ENCODE data around the gene RNF40. TPM values are rescaled to one million over a fixed set of nuclear protein-coding genes. Genes with fewer than 3 reads are reported as not detected.
A peak's percentile ranks its signal among the peaks of the same experiment; 100 is the strongest.

The RNF40 gene
- total RNA-seq, 1 experiment from 2014 or later: 90.3 TPM

- H3K9me2 ChIP-seq (ENCODE audit: insufficient read depth): no peaks in the 10 kb centered on the region
- no peaks in the 10 kb centered on the region for H3K9me3 ChIP-seq (ENCODE audit: control insufficient read depth in 1 of 2, insufficient read depth in 1 of 2, low read depth in 1 of 2, low read length in 2 of 2)
- peak overlapping the region; percentile 91 for H3K4me2 ChIP-seq (ENCODE audit: low read length)
- no peak overlapping the region for H2AFZ ChIP-seq (ENCODE audit: low read depth, low read length, poor library complexity, severe bottlenecking)
- CTCF ChIA-PET: no interaction called here
- peaks cover 28 to 32% of the 10 kb centered on the region in 2 experiments for H3K36me3 ChIP-seq (ENCODE audit: control insufficient read depth in 1 of 2, insufficient read depth in 2 of 2, low read length in 2 of 2)
- H4K20me1 ChIP-seq (ENCODE audit: insufficient read depth): no peaks in the 10 kb centered on the region
- TSS peak; percentile 68 for BruUV-seq (replicated peaks)
- peak overlapping the region; percentile 82 for H3K9ac ChIP-seq (ENCODE audit: low read length)
- H3K4me3 ChIP-seq (replicated peaks in 1 of 2; ENCODE audit: low read depth in 1 of 2, low read length in 2 of 2): peak overlapping the region; percentile 86 to 95
- H3K79me2 ChIP-seq (ENCODE audit: insufficient read depth, low read length): peaks cover 34% of the 10 kb centered on the region
- peak; percentile 48; the same call in 1 of the 2 replicates for TF ChIP-seq ZFX (IDR thresholded peaks at IDR 0.05)
- no peak for TF ChIP-seq CTCF (IDR thresholded peaks at IDR 0.05 in 2 of 3, conservative IDR thresholded peaks at IDR 0.05 in 1 of 3; ENCODE audit: borderline replicate concordance in 1 of 3, insufficient read depth in 1 of 3, low read depth in 2 of 3, low read length in 2 of 3)
- no peak for TF ChIP-seq CEBPB (IDR thresholded peaks at IDR 0.05; ENCODE audit: low read depth)
- H3K4me1 ChIP-seq (ENCODE audit: control insufficient read depth in 1 of 2, insufficient read depth in 2 of 2, low read length in 2 of 2): peaks cover 14 to 24% of the 10 kb centered on the region in 2 experiments; a peak in 3 of 4 replicates
- H3K27me3 ChIP-seq (ENCODE audit: insufficient read depth, low read length): no peaks in the 10 kb centered on the region
- no peak for DNase-seq (ENCODE audit: low read depth, low spot score)
- peak overlapping the region; percentile 75 for H3K27ac ChIP-seq (ENCODE audit: low read depth, low read length)
- POLR2A ChIA-PET: no interaction called here
- intact Hi-C loops (cut with micrococcal nuclease): no loop called here
- peak; percentile 57 for ATAC-seq
- RAD21 ChIA-PET (ENCODE audit: low non-redundant PET in 1 of 2, low total read pairs in 2 of 2, uncharacterized antibody in 2 of 2, unreplicated experiment in 2 of 2): no interaction called here
These were observed 645 bp upstream of the RNF40 start for GRCh38 chr16:30761427-30761927.

- peak overlapping the region; percentile 75 for H3K27ac ChIP-seq (ENCODE audit: low read depth, low read length)
- POLR2A ChIA-PET: no interaction called here
- H2AFZ ChIP-seq (ENCODE audit: low read depth, low read length, poor library complexity, severe bottlenecking): no peak overlapping the region
- no peaks in the 10 kb centered on the region for H3K27me3 ChIP-seq (ENCODE audit: insufficient read depth, low read length)
- peaks cover 36% of the 10 kb centered on the region for H3K79me2 ChIP-seq (ENCODE audit: insufficient read depth, low read length)
- peak overlapping the region; percentile 86 to 95 for H3K4me3 ChIP-seq (replicated peaks in 1 of 2; ENCODE audit: low read depth in 1 of 2, low read length in 2 of 2)
- intact Hi-C loops (cut with micrococcal nuclease): no loop called here
- CTCF ChIA-PET: no interaction called here
- H3K9me2 ChIP-seq (ENCODE audit: insufficient read depth): no peaks in the 10 kb centered on the region
- no peaks in the 10 kb centered on the region for H4K20me1 ChIP-seq (ENCODE audit: insufficient read depth)
- RAD21 ChIA-PET (ENCODE audit: low non-redundant PET in 1 of 2, low total read pairs in 2 of 2, uncharacterized antibody in 2 of 2, unreplicated experiment in 2 of 2): no interaction called here
- no TSS peak for BruUV-seq (replicated peaks)
- H3K4me2 ChIP-seq (ENCODE audit: low read length): peak overlapping the region; percentile 91
- DNase-seq (ENCODE audit: low read depth, low spot score) (no peak), ATAC-seq (no peak)
- peaks cover 42 to 46% of the 10 kb centered on the region in 2 experiments for H3K36me3 ChIP-seq (ENCODE audit: control insufficient read depth in 1 of 2, insufficient read depth in 2 of 2, low read length in 2 of 2)
- peaks cover 14 to 24% of the 10 kb centered on the region in 2 experiments; a peak in 3 of 4 replicates for H3K4me1 ChIP-seq (ENCODE audit: control insufficient read depth in 1 of 2, insufficient read depth in 2 of 2, low read length in 2 of 2)
- H3K9ac ChIP-seq (ENCODE audit: low read length): peak overlapping the region; percentile 82
- H3K9me3 ChIP-seq (ENCODE audit: control insufficient read depth in 1 of 2, insufficient read depth in 1 of 2, low read depth in 1 of 2, low read length in 2 of 2): no peaks in the 10 kb centered on the region
- TF ChIP-seq ZNF274 (IDR thresholded peaks at IDR 0.05; ENCODE audit: low read depth, low read length) (no peak), POLR2A (IDR thresholded peaks at IDR 0.05; ENCODE audit: borderline replicate concordance, extremely low read depth, insufficient read depth, insufficient read length) (no peak), TCF7L2 (IDR thresholded peaks at IDR 0.05; ENCODE audit: borderline replicate concordance, extremely low read depth, insufficient read depth, insufficient read length) (no peak), ATF3 (IDR thresholded peaks at IDR 0.05) (no peak), SRF (IDR thresholded peaks at IDR 0.05; ENCODE audit: low read depth) (no peak), EZH2phosphoT487 (IDR thresholded peaks at IDR 0.05; ENCODE audit: borderline replicate concordance) (no peak), JUND (IDR thresholded peaks at IDR 0.05) (no peak), RAD21 (IDR thresholded peaks at IDR 0.05; ENCODE audit: low read depth) (no peak), YY1 (IDR thresholded peaks at IDR 0.05; ENCODE audit: extremely low read depth, insufficient replicate concordance, low read depth, low read length) (no peak), POLR2AphosphoS5 (IDR thresholded peaks at IDR 0.05; ENCODE audit: low read depth, low read length) (no peak), CTCF (IDR thresholded peaks at IDR 0.05 in 2 of 3, conservative IDR thresholded peaks at IDR 0.05 in 1 of 3; ENCODE audit: borderline replicate concordance in 1 of 3, insufficient read depth in 1 of 3, low read depth in 2 of 3, low read length in 2 of 3) (no peak), ELF1 (IDR thresholded peaks at IDR 0.05; ENCODE audit: borderline replicate concordance, low read depth) (no peak)
These were observed 1.0 kb downstream of the RNF40 start for GRCh38 chr16:30762991-30763725.
